C4-2B (cell line): Measurements from ENCODE around the gene FGF22.

Experiments used
- H3K27ac ChIP-seq: fragments of 450-650 bp; 2 replicates; pipeline ENCODE4 v1.5.1; 2017
- ZFX ChIP-seq: fragments of 450-650 bp; IDR thresholded peaks from 2 replicates; pipeline ENCODE4 v1.6.1; 2017
- TF ChIP-seq, protein P1 (sequence below): fragments of 450-650 bp; conservative IDR thresholded peaks from 2 replicates; pipeline ENCODE4 v1.5.1; 2017; ENCODE audit warnings: mild to moderate bottlenecking

FGF22 gene

DNA sequence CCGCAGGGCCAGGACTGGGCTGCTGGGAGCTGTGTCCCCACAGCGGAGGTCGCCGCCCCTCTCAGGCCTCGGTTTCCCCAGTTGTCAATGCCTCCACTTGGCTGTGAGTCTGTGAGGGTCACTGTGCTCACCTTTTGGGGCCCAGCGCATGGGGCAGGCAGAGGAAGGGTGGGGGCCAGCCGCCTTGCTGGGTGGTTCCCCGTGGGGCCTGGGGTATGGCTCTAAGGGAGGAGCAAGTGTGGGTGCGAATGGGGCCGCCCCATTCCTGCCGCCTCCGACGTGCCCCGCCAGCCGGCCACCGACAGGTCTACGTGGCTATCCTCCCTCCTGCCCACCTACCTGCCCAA lies 800 bp upstream of the FGF22 start:
- TF ChIP-seq, protein P1, sequence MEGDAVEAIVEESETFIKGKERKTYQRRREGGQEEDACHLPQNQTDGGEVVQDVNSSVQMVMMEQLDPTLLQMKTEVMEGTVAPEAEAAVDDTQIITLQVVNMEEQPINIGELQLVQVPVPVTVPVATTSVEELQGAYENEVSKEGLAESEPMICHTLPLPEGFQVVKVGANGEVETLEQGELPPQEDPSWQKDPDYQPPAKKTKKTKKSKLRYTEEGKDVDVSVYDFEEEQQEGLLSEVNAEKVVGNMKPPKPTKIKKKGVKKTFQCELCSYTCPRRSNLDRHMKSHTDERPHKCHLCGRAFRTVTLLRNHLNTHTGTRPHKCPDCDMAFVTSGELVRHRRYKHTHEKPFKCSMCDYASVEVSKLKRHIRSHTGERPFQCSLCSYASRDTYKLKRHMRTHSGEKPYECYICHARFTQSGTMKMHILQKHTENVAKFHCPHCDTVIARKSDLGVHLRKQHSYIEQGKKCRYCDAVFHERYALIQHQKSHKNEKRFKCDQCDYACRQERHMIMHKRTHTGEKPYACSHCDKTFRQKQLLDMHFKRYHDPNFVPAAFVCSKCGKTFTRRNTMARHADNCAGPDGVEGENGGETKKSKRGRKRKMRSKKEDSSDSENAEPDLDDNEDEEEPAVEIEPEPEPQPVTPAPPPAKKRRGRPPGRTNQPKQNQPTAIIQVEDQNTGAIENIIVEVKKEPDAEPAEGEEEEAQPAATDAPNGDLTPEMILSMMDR: no peak
- TF ChIP-seq ZFX: no peak
- peak overlapping the region; percentile 4; the same call in 1 of the 2 replicates for H3K27ac ChIP-seq

DNA sequence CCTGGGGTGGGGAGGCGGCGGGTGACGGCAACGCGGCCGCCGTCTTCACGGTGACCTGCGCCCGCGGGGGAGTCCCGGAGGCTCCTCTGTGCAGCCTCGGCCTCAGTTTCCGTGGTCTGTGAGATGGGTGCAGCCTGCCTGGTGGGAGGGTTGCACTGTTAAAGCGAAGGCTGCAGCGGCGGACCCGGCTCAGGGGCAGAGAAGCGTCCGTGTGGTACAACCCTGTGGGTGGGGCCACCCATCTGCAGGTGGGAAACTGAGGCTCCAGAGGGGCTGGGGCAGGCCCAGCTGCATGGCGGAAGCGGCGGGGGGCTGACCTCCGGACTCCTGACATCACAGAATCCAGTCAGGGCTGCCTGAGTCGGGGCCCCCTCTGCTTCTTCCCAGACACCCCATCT lies 481 bp downstream of the FGF22 start:
- no peak for TF ChIP-seq ZFX
- TF ChIP-seq, protein P1: no peak
- peak overlapping the region; percentile 26 for H3K27ac ChIP-seq

DNA sequence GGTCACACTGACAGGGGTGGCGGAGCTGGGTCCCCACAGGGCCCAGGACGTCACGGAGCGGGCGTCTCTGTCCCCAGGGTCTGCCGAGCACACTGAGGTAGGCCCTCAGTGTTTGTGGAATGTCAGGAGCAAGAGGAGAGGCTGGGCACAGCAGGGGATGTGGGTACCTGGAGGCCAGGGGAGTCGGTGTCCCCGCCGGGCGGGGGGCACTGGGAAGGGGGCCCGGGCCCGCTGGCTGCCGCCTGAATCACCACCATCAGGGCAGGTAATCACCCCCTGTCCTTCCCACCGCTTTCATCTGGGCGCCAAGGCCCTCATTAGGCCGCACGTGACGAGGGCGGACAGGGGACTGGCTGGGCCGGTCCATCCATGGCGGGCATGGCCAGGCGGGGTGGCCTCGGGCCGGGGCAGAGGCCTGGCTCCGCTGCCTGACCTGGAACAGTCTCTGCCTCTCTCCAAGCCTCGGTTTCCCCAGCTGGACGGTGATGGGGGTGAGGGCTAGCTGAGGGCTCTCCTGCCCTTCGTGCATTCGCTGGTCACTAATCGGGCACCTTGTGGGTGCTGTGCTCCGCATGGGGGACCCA lies 1.0 kb downstream of the FGF22 start:
- TF ChIP-seq ZFX: no peak
- TF ChIP-seq, protein P1: no peak
- no peak overlapping the region; the same call in 1 of the 2 replicates for H3K27ac ChIP-seq

DNA sequence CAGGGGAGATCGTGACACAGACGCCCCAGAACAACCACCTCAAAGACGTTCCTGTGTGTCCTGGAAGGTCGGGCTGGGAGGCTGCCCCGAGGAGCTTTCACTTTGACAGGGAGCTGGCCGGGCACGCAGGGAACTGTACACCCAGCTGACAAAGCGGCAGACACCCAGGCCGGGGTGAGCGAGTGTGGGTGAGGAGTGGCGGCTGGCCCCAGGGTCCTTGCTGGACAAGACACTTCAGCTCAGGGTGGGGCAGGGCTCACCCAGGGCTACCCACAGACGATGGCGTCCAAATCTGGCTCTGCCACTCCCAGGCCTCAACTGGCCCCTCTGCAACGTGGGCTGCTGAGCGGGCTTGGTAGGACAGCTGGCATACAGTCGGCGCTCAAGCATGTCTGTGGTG lies 2.0 kb downstream of the FGF22 start:
- TF ChIP-seq, protein P1: no peak
- no peak for TF ChIP-seq ZFX
- no peak overlapping the region for H3K27ac ChIP-seq

DNA sequence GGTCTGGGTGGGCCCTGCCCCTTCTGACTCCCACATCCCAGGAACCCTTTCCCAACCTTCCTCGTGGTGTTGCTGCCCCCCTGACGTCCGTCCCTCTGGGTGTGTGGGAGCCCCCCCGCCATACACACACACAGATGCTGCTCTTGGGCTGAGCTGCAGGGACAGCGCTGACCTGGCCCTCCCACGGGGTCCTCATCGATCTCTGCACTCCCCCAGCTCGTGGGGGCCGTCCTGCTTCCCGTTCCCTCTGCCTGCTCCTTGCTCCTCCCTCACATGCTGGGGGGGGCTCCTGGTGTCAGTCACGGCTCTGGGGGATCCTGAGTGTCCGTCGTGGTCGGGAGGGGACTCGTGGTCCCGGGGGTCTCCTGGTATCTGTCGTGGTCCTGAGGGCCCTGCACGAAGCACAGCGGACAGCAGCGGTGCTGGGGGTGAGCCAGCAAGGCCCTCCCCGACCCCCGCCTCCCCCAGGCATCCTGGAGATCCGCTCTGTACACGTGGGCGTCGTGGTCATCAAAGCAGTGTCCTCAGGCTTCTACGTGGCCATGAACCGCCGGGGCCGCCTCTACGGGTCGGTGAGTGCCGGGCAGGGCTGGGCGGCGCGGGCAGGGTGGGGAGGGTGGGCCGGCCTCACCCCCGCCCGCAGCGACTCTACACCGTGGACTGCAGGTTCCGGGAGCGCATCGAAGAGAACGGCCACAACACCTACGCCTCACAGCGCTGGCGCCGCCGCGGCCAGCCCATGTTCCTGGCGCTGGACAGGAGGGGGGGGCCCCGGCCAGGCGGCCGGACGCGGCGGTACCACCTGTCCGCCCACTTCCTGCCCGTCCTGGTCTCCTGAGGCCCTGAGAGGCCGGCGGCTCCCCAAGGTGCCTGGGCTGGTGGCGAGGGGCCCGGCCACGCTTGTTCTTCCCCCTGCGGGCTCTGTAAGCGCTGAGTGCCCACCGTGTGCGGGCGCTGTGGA lies 3.4 kb downstream of the FGF22 start:
- TF ChIP-seq ZFX: no peak
- TF ChIP-seq, protein P1: no peak

DNA sequence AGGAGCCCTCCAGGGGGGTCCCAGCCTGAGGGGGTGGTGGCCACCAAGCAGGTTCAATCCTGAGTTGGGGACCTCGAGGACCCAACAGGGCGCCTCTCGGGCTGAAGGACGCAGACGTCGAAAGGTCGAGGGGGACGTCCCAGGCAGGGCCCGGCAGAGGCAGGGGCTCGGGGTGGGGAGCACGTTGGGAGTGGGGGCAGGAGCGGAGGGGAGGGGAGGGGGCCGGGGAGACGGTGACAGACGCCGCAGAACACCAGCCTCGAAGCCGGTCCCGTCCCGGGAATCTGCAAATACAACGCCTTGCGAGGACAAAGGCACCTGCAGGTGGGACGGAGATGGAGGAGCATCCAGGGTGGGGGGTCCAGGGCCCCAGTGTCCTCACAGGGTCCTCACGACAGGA lies 4.1 kb downstream of the FGF22 start:
- no peak overlapping the region for H3K27ac ChIP-seq
- TF ChIP-seq, protein P1: no peak
- no peak for TF ChIP-seq ZFX

More for the DNA sequence above, 3.4 kb downstream of the FGF22 start:
- no peak overlapping the region for H3K27ac ChIP-seq

DNA sequence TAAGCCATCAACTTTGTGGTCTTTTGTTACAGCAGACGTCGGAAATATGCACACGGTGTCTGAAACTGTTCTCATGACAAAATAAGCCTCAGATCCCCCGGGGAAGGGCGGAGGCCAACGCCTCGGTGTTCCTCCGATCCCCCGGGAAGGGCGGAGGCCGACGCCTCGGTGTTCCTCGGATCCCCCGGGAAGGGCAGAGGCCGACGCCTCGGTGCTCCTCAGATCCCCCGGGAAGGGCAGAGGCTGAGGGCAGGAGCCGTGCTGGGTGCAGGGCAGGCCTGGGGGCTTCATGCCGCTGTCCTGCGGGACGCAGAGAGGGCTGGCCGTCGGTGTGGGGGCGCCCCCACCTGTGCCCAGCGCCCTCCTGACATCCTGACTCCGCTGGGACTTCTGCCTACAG lies 4.7 kb downstream of the FGF22 start:
- no peak overlapping the region for H3K27ac ChIP-seq
- TF ChIP-seq, protein P1: no peak
- no peak for TF ChIP-seq ZFX
